Aorta (tissue), 5 donors: ENCODE measurements around the gene ADGRG2. TPM values are rescaled to one million over a fixed set of nuclear protein-coding genes. Genes with fewer than 3 reads are reported as not detected.
"Not testable (repeated sequence)": the region's sequence is repeated elsewhere in the genome, so short reads cannot be mapped to it uniquely, and the experiment has no call there.

Experiments
- ATAC-seq: fragments of 200-7000 bp; cut with Tn5 transposase; one replicate; pipeline ENCODE4 v1.9.1; 2022; ENCODE audit warnings: moderate library complexity; ENCODE audit not compliant: low FRiP score
- DNase-seq, 2 donors: peaks; one replicate each; pipeline ENCODE4 v3.0.0-alpha.2; 2020
- H3K27ac ChIP-seq, 2 donors: one replicate each; pipeline ENCODE4 v1.5.1; 2013; ENCODE audit warnings: low read length in 2 of 2, mild to moderate bottlenecking in 2 of 2, moderate library complexity in 2 of 2, control low read depth in 1 of 2, inconsistent platforms in 1 of 2, low read depth in 1 of 2
- H3K27me3 ChIP-seq, 2 donors: one replicate each; pipeline ENCODE4 v1.6.1; 2013; ENCODE audit warnings: control low read depth in 1 of 2, low read length in 1 of 2, mild to moderate bottlenecking in 1 of 2, moderate library complexity in 1 of 2; ENCODE audit not compliant: insufficient read depth in 2 of 2, control insufficient read depth in 1 of 2
- H3K36me3 ChIP-seq, 2 donors: one replicate each; pipeline ENCODE4 v1.6.1; 2013; ENCODE audit warnings: control low read depth in 1 of 2, low read length in 1 of 2, mild to moderate bottlenecking in 1 of 2; ENCODE audit not compliant: insufficient read depth in 2 of 2, control insufficient read depth in 1 of 2
- H3K4me1 ChIP-seq, 2 donors: one replicate each; pipeline ENCODE4 v1.6.1; 2013; ENCODE audit warnings: low read length in 2 of 2, control low read depth in 1 of 2, mild to moderate bottlenecking in 1 of 2, moderate library complexity in 1 of 2; ENCODE audit not compliant: insufficient read depth in 2 of 2, control insufficient read depth in 1 of 2
- H3K4me3 ChIP-seq, 2 donors: one replicate each; pipeline ENCODE4 v1.5.1; 2013; ENCODE audit warnings: low read length in 2 of 2, control low read depth in 1 of 2, mild to moderate bottlenecking in 1 of 2
- H3K9me3 ChIP-seq: one replicate; pipeline ENCODE4 v1.6.1; 2013; ENCODE audit warnings: mild to moderate bottlenecking, low read length; ENCODE audit not compliant: control insufficient read depth
- WGBS, 2 donors: extraction: QIAGEN DNeasy Blood & Tissue Kit; methylation state at CpG; one replicate each; pipeline ENCODE4 v1.1.7; 2013; 5-methylcytosine and 5-hydroxymethylcytosine counted together
- intact Hi-C, 2 donors: fragments of 100-400 bp; cut with DNase I; formaldehyde crosslinking; loops; one replicate each; pipeline versions ENCODE4 v1.14.2 to v1.15.0; 2022
- polyA plus RNA-seq, 2 donors: library from polyadenylated mRNA; stranded (reverse); fragments of 200-250 nt; gene quantifications; one replicate each; pipeline ENCODE4 v1.2.3, GENCODE V29; 2013
- total RNA-seq, 2 donors: library from RNA; stranded (reverse); fragmentation: NEBNext Ultra II Directional; extraction: Animal tissue kit (Norgen Biotek cat#: 25700); gene quantifications; one replicate each; pipeline ENCODE4 v1.2.1, GENCODE V29; 2021
- donor health status: healthy with polysubstance abuse.
- donor health status: Bipolar disorder and iron deficiency.
- donor health status: DM: no; HTN: no; CAD: no.
- donor health status: DM: no; HTN: no; CAD: no.
- donor health status: DM: yes; HTN: yes; CAD: no.

ADGRG2 gene
- total and polyA plus RNA-seq, 4 donors = 0.41 to 4.3 (median 1.1) TPM

- Histone ChIP-seq H3K27me3 (no peaks in the 10 kb centered on the region), H3K36me3 (no peaks in the 10 kb centered on the region), H3K4me1 (no peaks in the 10 kb centered on the region), H3K9me3 (no peaks in the 10 kb centered on the region), H3K4me3 (no peak overlapping the region), H3K27ac (no peak overlapping the region)
- DNase-seq (no peak), ATAC-seq (no peak)
- intact Hi-C loops = no loop called here
- 79 to 96% methylated on average over 6 of the region's 6 CpGs for WGBS, 2 donors
Measured at GRCh38 chrX:19034025-19034424, 88.2 kb downstream of the ADGRG2 start.

- Histone ChIP-seq H3K4me1 (no peaks in the 10 kb centered on the region), H3K4me3 (no peak overlapping the region), H3K27me3 (no peaks in the 10 kb centered on the region), H3K9me3 (no peaks in the 10 kb centered on the region), H3K36me3 (no peaks in the 10 kb centered on the region), H3K27ac (no peak overlapping the region)
- no peak for ATAC-seq
- intact Hi-C loops = no loop called here
- 73 to 88% methylated on average over 3 of the region's 3 CpGs for WGBS, 2 donors
- no peak for DNase-seq
Measured at GRCh38 chrX:19030805-19031204, 91.5 kb downstream of the ADGRG2 start.

GRCh38 chrX:19028560-19028959 lies 93.7 kb downstream of the ADGRG2 start:
- Histone ChIP-seq H3K4me1 (no peaks in the 10 kb centered on the region), H3K9me3 (no peaks in the 10 kb centered on the region), H3K27me3 (no peaks in the 10 kb centered on the region), H3K36me3 (no peaks in the 10 kb centered on the region), H3K27ac (no peak overlapping the region), H3K4me3 (no peak overlapping the region)
- no peak for DNase-seq
- ATAC-seq = no peak
- WGBS, 2 donors = 89 to 95% methylated on average over 6 of the region's 6 CpGs
- intact Hi-C loops = no loop called here

- 65 to 91% methylated on average over 4 of the region's 4 CpGs for WGBS, 2 donors
- intact Hi-C loops = no loop called here
- H3K27me3 ChIP-seq = no peaks in the 10 kb centered on the region
Measured at GRCh38 chrX:19024366-19024765, 97.9 kb downstream of the ADGRG2 start.

GRCh38 chrX:19019996-19020395 lies 102.3 kb downstream of the ADGRG2 start:
- H3K4me3 ChIP-seq = no peak overlapping the region
- H3K9me3 ChIP-seq = no peaks in the 10 kb centered on the region
- WGBS, 2 donors = 97 to 98% methylated on average over 2 of the region's 2 CpGs
- no peak for ATAC-seq
- H3K4me1 ChIP-seq = no peaks in the 10 kb centered on the region
- H3K27me3 ChIP-seq = no peaks in the 10 kb centered on the region
- no peak overlapping the region for H3K27ac ChIP-seq
- H3K36me3 ChIP-seq = no peaks in the 10 kb centered on the region
- intact Hi-C loops = loop anchor here in 1 of 2 donors (10.0 kb wide), 1 partner anchor 315 kb away; no protein-coding TSS in a partner anchor
- no peak for DNase-seq

More at GRCh38 chrX:19024366-19024765, 97.9 kb downstream of the ADGRG2 start:
- Histone ChIP-seq H3K27ac (no peak overlapping the region), H3K36me3 (no peaks in the 10 kb centered on the region), H3K4me3 (no peak overlapping the region), H3K9me3 (no peaks in the 10 kb centered on the region), H3K4me1 (no peaks in the 10 kb centered on the region)
- DNase-seq = no peak
- ATAC-seq = no peak

GRCh38 chrX:19017271-19017670 lies 105.0 kb downstream of the ADGRG2 start:
- no peak overlapping the region for H3K27ac ChIP-seq
- ATAC-seq (no peak), DNase-seq (no peak)
- no peak overlapping the region for H3K4me3 ChIP-seq
- H3K9me3 ChIP-seq = no peaks in the 10 kb centered on the region
- H3K36me3 ChIP-seq = no peaks in the 10 kb centered on the region
- H3K27me3 ChIP-seq = no peaks in the 10 kb centered on the region
- WGBS, 2 donors = 31 to 46% methylated on average over 3 of the region's 3 CpGs
- intact Hi-C loops = loop anchor here in 1 of 2 donors (10.0 kb wide), 1 partner anchor 318 kb away; no protein-coding TSS in a partner anchor
- H3K4me1 ChIP-seq = no peaks in the 10 kb centered on the region

GRCh38 chrX:19016614-19017013 lies 105.7 kb downstream of the ADGRG2 start:
- not testable (repeated sequence) for ATAC-seq, H3K27ac ChIP-seq, H3K9me3 ChIP-seq, H3K4me1 ChIP-seq, H3K36me3 ChIP-seq, DNase-seq, H3K4me3 ChIP-seq, H3K27me3 ChIP-seq
- intact Hi-C loops = loop anchor here in 1 of 2 donors (10.0 kb wide), 1 partner anchor 318 kb away; no protein-coding TSS in a partner anchor
- 89 to 96% methylated on average over 7 to 8 of the region's 8 CpGs for WGBS, 2 donors

GRCh38 chrX:19007868-19008267 lies 114.4 kb downstream of the ADGRG2 start:
- intact Hi-C loops = no loop called here
- H3K36me3 ChIP-seq = no peaks in the 10 kb centered on the region
- no peak overlapping the region for H3K27ac ChIP-seq
- DNase-seq = no peak
- H3K9me3 ChIP-seq = no peaks in the 10 kb centered on the region
- 95 to 96% methylated on average over 4 of the region's 4 CpGs for WGBS, 2 donors
- H3K4me3 ChIP-seq = no peak overlapping the region
- no peaks in the 10 kb centered on the region for H3K27me3 ChIP-seq
- ATAC-seq = no peak
- no peaks in the 10 kb centered on the region for H3K4me1 ChIP-seq

GRCh38 chrX:19007011-19007410 lies 115.3 kb downstream of the ADGRG2 start:
- DNase-seq (no peak), ATAC-seq (no peak)
- H3K27ac ChIP-seq = no peak overlapping the region
- no peaks in the 10 kb centered on the region for H3K4me1 ChIP-seq
- no peak overlapping the region for H3K4me3 ChIP-seq
- WGBS, 2 donors = 75 to 79% methylated on average over 7 of the region's 7 CpGs
- intact Hi-C loops = no loop called here
- H3K27me3 ChIP-seq = no peaks in the 10 kb centered on the region
- H3K36me3 ChIP-seq = no peaks in the 10 kb centered on the region
- H3K9me3 ChIP-seq = no peaks in the 10 kb centered on the region
